HUES6 (cell line): Measurements from ENCODE around the gene MTHFS.
"Not testable (repeated sequence)": the region's sequence is repeated elsewhere in the genome, so short reads cannot be mapped to it uniquely, and the experiment has no call there.

Experiments
- H3K27ac ChIP-seq: 2 replicates; pipeline ENCODE4 v1.7.0; 2013; ENCODE audit warnings: low read depth, mild to moderate bottlenecking, low read length, inconsistent platforms
- H3K27me3 ChIP-seq: 2 replicates; pipeline ENCODE4 v1.6.1; 2013; ENCODE audit warnings: low read length; ENCODE audit not compliant: control insufficient read depth, insufficient read depth
- H3K36me3 ChIP-seq: 2 replicates; pipeline ENCODE4 v1.6.1; 2013; ENCODE audit warnings: low read length; ENCODE audit not compliant: control insufficient read depth, insufficient read depth
- H3K4me1 ChIP-seq: 2 replicates; pipeline ENCODE4 v1.6.1; 2013; ENCODE audit warnings: low read length; ENCODE audit not compliant: control insufficient read depth, insufficient read depth
- H3K4me3 ChIP-seq: 2 replicates; pipeline ENCODE4 v1.5.1; 2013; ENCODE audit warnings: low read depth, low read length
- H3K9ac ChIP-seq: one replicate; pipeline ENCODE4 v1.6.1; 2013; ENCODE audit warnings: mild to moderate bottlenecking, low read length
- H3K9me3 ChIP-seq: 2 replicates; pipeline ENCODE4 v1.6.1; 2013; ENCODE audit warnings: low read depth, low read length; ENCODE audit not compliant: control insufficient read depth, insufficient read depth

Gene MTHFS

GRCh38 chr15:79926116-79926515 lies 29.3 kb upstream of the MTHFS start:
- not testable (repeated sequence) for H3K4me3 ChIP-seq, H3K27ac ChIP-seq, H3K27me3 ChIP-seq

GRCh38 chr15:79924379-79924778 lies 27.6 kb upstream of the MTHFS start:
- no peaks in the 10 kb centered on the region for H3K4me1 ChIP-seq
- H3K27me3 ChIP-seq: no peaks in the 10 kb centered on the region
- H3K36me3 ChIP-seq: peaks cover 22% of the 10 kb centered on the region
- no peak overlapping the region for H3K9ac ChIP-seq
- H3K9me3 ChIP-seq: peaks cover 32% of the 10 kb centered on the region
- H3K4me3 ChIP-seq: peak overlapping the region; percentile 99
- no peak overlapping the region; the same call in 1 of the 2 replicates for H3K27ac ChIP-seq

More at GRCh38 chr15:79926116-79926515, 29.3 kb upstream of the MTHFS start:
- H3K36me3 ChIP-seq, H3K4me1 ChIP-seq, H3K9ac ChIP-seq: not testable (repeated sequence)
- peaks cover 18% of the 10 kb centered on the region; the same call in 1 of the 2 replicates for H3K9me3 ChIP-seq

- Histone ChIP-seq H3K36me3 (peaks cover 29% of the 10 kb centered on the region), H3K4me3 (peak overlapping the region; percentile 99), H3K9me3 (peaks cover 39% of the 10 kb centered on the region), H3K27me3 (no peaks in the 10 kb centered on the region), H3K9ac (peak overlapping the region; percentile 95), H3K27ac (peak overlapping the region; percentile 96), H3K4me1 (no peaks in the 10 kb centered on the region)
Observed at GRCh38 chr15:79923515-79924169, 26.8 kb upstream of the MTHFS start.

GRCh38 chr15:79923079-79923514 lies 26.3 kb upstream of the MTHFS start:
- peak overlapping the region; percentile 99 for H3K4me3 ChIP-seq
- H3K27ac ChIP-seq: peak overlapping the region; percentile 96
- H3K27me3 ChIP-seq: no peaks in the 10 kb centered on the region
- H3K9ac ChIP-seq: peak overlapping the region; percentile 95
- peaks cover 44% of the 10 kb centered on the region for H3K9me3 ChIP-seq
- peaks cover 31% of the 10 kb centered on the region for H3K36me3 ChIP-seq
- no peaks in the 10 kb centered on the region for H3K4me1 ChIP-seq

- no peaks in the 10 kb centered on the region for H3K27me3 ChIP-seq
- peaks cover 36% of the 10 kb centered on the region for H3K36me3 ChIP-seq
- no peaks in the 10 kb centered on the region for H3K4me1 ChIP-seq
- H3K4me3 ChIP-seq: peak overlapping the region; percentile 99
- H3K27ac ChIP-seq: 0 out of 2 replicates have a peak overlapping the region, but pooled peaks have one; percentile 96
- H3K9me3 ChIP-seq: peaks cover 49% of the 10 kb centered on the region
- peak overlapping the region; percentile 77 for H3K9ac ChIP-seq
Observed at GRCh38 chr15:79922512-79923078, 25.8 kb upstream of the MTHFS start.

- Histone ChIP-seq H3K9me3 (peaks cover 73% of the 10 kb centered on the region), H3K9ac (no peak overlapping the region), H3K27ac (no peak overlapping the region), H3K27me3 (no peaks in the 10 kb centered on the region), H3K36me3 (peaks cover 57% of the 10 kb centered on the region), H3K4me3 (no peak overlapping the region), H3K4me1 (no peaks in the 10 kb centered on the region)
Observed at GRCh38 chr15:79919749-79920511, 23.1 kb upstream of the MTHFS start.

- Histone ChIP-seq H3K9me3 (peaks cover 74% of the 10 kb centered on the region), H3K9ac (no peak overlapping the region), H3K4me1 (no peaks in the 10 kb centered on the region), H3K27ac (no peak overlapping the region), H3K4me3 (no peak overlapping the region), H3K36me3 (peaks cover 64% of the 10 kb centered on the region), H3K27me3 (no peaks in the 10 kb centered on the region)
Observed at GRCh38 chr15:79919090-79919748, 22.4 kb upstream of the MTHFS start.

GRCh38 chr15:79918278-79918677 lies 21.5 kb upstream of the MTHFS start:
- Histone ChIP-seq H3K9ac (no peak overlapping the region), H3K4me1 (no peaks in the 10 kb centered on the region), H3K27ac (no peak overlapping the region), H3K9me3 (peaks cover 75% of the 10 kb centered on the region), H3K4me3 (no peak overlapping the region), H3K27me3 (no peaks in the 10 kb centered on the region), H3K36me3 (peaks cover 70% of the 10 kb centered on the region)

- H3K4me1 ChIP-seq: no peaks in the 10 kb centered on the region
- H3K9me3 ChIP-seq: peaks cover 74% of the 10 kb centered on the region
- no peaks in the 10 kb centered on the region for H3K27me3 ChIP-seq
- peaks cover 78% of the 10 kb centered on the region for H3K36me3 ChIP-seq
- H3K4me3 ChIP-seq: no peak overlapping the region
- H3K27ac ChIP-seq: no peak overlapping the region
- no peak overlapping the region for H3K9ac ChIP-seq
Observed at GRCh38 chr15:79916502-79917132, 19.8 kb upstream of the MTHFS start.

GRCh38 chr15:79915776-79916501 lies 19.1 kb upstream of the MTHFS start:
- H3K36me3 ChIP-seq: peaks cover 73% of the 10 kb centered on the region
- H3K9me3 ChIP-seq: peaks cover 74% of the 10 kb centered on the region
- not testable (repeated sequence) for H3K27me3 ChIP-seq, H3K9ac ChIP-seq, H3K4me1 ChIP-seq, H3K4me3 ChIP-seq, H3K27ac ChIP-seq
